Stimulated activated CD4-positive, alpha-beta T cell treated with anti-CD3 and anti-CD28 coated beads, TNF-alpha, amount 100 ng/mL, for 48 hours (primary cell): ENCODE results near the gene OR8B12.

Experiments
- DNase-seq, 3 donors: peaks; one replicate each; pipeline ENCODE4 v3.0.0-alpha.2; 2020; ENCODE audit warnings: low read depth in 3 of 3

OR8B12 gene, protein sequence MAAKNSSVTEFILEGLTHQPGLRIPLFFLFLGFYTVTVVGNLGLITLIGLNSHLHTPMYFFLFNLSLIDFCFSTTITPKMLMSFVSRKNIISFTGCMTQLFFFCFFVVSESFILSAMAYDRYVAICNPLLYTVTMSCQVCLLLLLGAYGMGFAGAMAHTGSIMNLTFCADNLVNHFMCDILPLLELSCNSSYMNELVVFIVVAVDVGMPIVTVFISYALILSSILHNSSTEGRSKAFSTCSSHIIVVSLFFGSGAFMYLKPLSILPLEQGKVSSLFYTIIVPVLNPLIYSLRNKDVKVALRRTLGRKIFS

DNA sequence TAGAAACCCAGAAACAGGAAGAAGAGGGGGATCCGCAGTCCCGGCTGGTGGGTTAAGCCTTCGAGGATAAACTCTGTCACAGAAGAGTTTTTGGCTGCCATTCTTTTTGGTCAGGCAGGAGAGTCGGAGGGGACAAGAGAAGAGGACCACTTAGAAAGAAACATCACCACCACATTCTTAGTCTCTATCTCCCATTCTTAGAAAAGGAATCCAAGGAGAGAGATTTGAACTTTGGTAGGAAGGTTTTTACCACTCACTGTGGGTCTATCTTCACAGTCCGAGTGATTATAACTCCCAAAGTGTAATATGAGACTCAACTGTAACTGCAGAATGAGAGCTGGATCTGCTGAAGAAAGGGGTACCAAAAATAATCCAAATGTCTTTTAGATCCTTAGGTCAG lies at the start of gene OR8B12:
Gene OR8B12 (minus strand): TSS at position 101 of the 400 bp plus-strand sequence. CDS start 0 bp downstream, at position 101.
- no peak for DNase-seq

DNA sequence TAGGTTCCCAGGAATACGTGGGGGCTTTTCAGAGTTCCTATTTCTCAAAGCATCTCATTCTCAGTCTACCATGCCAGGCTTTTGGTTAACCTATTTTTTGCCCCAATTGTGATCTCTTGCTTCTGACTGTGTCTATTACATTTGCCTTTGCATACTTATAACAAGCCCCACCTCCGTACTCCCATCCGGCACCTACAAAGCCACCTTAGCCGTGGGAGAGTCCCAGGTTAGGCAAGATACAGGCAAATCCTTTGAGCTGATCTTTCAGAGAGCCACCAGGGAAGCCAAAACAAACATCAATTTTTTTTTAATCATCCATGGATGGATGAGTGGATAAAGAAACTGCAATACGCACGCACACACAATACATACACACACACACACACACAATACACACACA lies 49.2 kb upstream of the OR8B12 start:
- DNase-seq, result no peak

DNA sequence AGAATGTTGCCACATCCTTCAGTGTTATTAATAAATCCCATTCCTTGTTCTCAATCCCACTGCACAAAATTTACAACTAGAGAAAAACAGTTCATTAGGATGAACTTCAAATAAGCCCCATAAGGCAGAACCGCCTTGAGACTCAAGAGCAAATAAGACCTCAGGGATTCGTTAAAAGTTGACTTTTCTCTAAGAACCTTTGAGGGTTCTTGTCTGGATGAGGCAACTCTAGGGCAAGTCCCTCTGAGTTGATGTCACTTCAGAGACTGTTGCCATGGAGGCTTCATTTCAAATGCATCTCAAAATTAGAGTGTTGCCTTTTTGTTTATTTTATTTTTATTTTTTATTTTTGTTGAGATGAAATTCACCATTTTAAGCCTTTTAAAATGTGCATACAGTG lies 48.0 kb upstream of the OR8B12 start:
- no peak for DNase-seq

DNA sequence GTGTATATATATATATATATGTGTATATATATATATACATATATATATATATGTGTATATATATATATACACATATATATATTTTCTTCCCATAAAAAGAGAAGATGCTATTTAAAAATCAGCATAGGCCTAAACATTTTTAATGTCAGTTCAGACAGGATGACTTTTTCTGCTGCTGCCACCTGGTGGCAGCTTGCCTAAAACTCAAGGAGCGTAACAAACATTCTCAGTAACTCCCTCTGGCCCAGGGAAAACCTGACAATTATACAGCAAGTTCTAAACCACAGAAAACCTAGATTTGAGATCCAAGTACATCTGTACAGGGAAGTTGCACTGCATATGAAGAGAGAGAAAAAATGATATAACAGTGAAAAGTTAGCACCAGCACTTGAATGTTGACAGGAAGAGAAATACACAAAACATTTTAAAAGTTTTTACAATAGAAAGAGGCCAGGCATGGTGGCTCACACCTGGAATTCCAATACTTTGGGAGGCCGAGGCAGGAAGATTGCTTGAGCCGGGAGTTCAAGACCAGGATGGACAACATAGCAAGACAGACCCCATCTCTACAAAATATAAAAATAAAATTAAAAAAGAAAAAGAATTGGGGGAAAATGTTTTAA lies 42.9 kb upstream of the OR8B12 start:
- peak in 2 of 3 donors; percentile 6 to 8 for DNase-seq

DNA sequence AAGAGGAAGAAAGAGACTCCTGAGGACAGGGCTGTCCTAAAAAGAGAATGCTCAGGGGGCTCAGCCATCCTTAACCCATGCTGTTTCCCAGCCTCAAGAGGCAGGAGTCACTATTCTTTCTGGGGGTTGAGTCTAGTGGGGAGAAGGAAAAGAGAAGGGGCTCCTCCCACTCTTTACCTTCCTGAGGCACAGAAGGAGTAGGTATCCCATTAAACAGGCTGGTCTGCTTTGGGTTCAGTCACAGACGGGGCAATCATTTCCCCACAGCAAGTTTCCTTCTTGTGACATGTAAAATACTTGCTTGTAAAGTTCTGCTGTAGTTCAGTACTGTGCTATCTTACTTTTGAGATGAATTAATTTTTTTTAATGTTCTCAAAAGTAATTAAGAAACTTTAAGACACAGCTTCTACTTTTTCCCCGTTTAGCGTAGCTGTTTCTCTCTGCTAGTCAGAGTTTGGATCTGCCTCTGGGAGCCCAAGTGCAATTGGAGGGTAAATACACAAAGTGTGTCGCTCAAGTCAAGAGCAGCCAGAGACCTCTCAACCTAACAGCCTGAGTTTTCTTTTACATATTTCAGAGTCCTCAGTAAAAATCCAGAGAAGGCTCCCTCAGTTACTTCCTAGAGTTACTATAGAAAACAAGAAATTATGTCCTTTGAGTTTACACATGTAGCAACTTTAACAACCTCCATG lies 41.4 kb upstream of the OR8B12 start:
- no peak for DNase-seq

DNA sequence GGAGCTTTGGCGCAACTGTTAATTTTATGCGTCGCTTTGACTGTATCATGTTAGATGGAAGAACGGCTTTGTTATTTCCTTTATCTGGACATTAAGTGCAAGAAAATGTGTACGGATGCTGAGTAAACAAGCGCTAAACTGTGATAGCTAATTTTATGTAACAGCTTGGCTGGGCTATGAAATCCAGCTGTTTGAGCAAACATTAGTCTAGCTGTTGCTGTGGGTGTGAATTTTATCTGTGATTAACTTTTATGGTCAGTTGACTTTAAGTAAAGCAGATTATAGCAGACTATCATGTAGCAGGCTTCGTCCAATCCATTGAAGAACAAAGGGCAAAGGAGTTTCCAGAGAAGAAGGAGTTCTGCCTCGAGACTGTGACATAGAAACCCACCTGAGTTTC lies 40.3 kb upstream of the OR8B12 start:
- no peak for DNase-seq

DNA sequence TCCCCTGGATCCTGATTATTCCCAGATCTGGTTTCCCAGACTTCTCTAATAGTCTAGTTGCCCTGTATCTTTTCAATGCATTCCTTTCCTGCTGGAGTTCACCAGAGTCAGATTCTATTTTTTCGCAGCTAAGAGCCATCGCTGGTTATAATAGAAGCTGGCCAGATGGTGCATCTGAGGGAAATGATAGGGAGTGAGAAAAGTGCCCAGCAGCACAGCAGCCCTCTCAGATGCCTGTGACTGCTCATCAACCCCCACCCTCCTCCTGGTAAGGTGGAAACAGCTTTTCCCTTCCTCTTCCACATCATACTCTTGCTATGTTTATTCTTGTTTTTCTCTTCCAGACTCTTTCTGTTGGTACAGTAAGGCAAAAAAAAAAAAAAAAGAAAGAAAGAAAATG lies 39.1 kb upstream of the OR8B12 start:
- no peak for DNase-seq

DNA sequence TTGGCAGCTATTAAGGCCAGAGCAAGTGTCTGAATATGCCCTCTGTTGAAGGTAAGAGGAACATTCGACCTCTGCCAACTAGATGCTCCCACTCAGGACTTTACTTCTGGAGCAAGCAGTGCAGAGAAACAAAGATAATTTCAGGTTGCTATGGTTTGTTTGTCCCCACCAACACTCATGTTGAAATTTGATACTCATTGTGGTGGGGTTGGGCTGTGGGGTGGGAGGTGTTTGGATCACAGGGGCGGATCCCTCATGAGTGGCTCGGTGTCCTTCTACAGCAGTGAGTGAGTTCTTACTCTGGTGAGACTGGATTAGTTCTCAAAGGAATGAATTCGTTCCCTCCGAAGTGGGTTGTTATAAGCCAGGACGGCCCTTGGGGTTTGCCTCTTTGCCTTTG lies 38.4 kb upstream of the OR8B12 start:
- no peak for DNase-seq

DNA sequence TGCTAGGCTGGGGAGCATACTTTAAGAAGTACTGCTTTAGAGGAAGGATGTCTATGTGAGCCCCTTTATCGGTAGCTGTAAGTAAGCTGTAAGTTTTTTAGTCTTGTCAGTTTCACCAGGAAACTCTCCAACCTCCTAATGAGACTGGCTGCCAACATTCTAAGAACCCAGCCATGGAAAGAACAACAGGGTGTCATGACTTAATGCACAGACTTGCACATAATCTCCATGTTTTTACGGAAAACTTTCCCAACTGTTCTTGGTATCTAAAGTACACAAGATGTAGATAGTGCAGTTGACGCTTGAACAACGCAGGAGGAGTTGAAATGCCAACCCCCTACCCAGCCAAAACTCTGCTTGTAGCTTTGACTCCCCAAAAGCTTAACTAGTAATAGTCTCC lies 35.3 kb upstream of the OR8B12 start:
- DNase-seq, result no peak

DNA sequence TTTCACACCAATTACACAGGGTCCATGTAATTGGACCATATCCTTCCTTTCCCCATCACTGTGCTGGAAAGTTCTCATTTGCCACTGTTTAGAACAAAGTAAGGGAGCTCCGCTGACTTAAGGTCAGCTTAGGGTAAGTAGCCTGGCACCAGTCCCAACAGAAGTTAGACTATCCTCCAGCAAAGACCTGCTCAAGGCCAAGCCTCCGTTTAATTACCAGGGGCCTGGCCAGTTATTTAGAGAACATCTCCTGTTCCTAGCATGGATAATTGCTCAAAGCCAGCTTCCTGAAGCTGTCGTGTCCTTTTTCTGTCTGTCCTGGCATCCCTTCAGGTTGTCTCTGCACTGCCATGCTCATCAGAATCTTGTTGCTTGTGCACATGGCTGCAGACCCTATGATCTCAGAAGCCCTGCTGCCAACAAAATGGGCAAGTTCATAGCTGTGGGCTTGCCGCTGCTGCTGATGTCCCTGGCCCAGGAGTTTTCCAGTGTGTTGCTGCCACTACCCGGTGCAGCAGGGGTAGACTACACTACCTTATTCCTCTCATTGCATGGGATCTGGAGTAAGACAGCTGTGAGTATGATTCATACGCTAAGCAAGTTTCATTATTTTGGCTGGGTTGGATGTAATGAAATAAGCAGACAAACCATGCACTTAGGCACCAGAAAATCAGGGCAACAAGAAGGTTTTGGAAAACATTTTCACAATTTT lies 34.4 kb upstream of the OR8B12 start:
- DNase-seq, result no peak

DNA sequence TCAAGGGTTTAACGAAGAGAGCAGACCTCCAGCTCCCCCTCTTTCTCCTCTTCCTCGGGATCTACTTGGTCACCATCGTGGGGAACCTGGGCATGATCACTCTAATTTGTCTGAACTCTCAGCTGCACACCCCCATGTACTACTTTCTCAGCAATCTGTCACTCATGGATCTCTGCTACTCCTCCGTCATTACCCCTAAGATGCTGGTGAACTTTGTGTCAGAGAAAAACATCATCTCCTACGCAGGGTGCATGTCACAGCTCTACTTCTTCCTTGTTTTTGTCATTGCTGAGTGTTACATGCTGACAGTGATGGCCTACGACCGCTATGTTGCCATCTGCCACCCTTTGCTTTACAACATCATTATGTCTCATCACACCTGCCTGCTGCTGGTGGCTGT lies 26.7 kb upstream of the OR8B12 start:
- no peak for DNase-seq

DNA sequence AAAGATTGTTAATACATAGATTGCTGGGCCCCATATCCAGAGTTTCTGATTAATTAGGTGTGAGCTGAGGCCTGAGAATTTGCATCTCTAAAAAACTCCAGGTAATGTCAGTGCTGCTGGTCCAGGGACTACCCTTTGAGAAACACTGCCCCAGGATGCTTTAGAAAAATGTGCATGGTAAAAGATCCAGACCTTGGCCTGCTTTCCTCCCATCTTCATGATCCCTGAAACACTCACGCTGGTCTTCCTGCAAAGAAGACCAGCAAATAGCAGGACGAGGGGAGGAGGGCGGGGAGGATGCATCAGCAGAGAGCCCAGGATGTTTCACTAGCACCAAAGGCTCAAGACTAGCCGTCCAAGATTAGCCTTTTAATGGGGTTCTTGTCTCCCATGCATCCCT lies 26.2 kb upstream of the OR8B12 start, which contains the start of gene OR8A1:
Gene OR8A1 (plus strand): TSS at position 301 of the 400 bp plus-strand sequence. CDS start 123 bp downstream, outside the sequence.
- DNase-seq, result no peak

DNA sequence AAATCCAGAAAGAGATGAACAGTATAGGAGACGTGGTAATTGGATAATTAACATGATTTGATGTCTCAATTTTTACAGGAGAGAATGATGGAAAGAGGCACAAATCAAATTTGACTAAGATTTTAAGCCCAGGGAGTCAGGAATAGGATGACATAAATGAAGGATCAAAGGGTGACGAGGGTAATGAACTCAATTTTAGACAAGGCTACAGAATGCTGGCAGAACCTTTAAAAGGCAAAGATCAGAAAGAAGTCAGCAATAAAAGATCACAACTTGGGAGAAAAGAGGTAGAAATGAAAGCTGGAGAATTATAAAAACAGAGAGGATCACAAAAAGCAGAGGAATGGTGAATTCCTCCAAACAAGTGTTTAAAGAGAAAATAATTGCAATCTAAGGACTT lies 13.4 kb upstream of the OR8B12 start:
- no peak for DNase-seq

DNA sequence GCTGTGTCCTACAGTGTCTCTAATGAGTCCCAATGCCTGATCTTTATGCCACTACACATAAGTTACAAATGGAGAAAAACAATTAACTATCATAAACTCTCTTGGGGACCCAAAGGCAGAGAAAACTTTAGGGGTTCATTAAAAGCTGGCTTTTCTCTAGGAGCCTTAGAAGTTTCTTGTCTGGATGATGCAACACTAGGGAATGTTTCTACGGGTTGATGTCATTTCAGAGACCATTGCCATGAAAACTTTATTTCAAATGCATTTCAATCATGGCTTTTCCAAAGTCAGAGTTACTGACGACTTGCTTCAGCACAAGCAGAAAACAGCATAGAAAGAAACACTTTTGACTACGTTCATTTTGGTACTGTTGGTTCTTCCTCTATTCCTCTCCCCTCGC lies 8.5 kb upstream of the OR8B12 start:
- DNase-seq, result no peak

DNA sequence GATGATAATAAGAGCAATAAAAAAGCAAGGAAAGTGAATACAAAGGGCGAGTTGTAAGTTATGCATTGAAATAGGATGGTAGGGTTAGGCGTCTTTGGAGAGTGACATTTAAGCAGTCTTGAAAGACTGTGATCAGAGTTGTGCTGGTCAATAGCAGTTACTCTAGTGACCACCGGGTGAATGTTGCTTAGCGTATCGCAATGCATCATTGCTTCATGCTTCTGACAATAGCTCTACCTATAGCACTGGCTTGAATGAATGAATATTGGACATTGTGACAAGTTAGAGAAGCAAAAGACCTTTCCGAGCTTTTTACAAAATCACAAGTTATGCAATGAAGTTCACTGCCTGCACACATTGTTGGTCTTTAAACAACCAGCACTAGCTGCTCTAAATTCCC lies 7.7 kb upstream of the OR8B12 start:
- DNase-seq, result no peak

DNA sequence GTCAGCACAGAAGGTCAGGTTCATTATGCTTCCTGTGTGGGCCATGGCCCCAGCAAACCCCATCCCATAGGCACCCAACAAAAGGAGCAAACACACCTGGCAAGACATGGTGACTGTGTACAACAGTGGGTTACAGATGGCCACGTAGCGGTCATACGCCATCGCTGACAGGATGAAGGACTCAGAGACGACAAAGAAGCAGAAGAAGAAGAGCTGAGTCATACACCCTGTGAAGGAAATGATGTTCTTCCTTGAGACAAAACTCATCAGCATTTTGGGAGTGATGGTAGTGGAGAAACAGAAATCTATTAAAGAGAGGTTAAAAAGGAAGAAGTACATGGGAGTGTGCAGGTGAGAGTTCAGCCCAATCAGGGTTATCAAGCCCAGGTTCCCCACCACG lies 309 bp downstream of the OR8B12 start:
- no peak for DNase-seq

DNA sequence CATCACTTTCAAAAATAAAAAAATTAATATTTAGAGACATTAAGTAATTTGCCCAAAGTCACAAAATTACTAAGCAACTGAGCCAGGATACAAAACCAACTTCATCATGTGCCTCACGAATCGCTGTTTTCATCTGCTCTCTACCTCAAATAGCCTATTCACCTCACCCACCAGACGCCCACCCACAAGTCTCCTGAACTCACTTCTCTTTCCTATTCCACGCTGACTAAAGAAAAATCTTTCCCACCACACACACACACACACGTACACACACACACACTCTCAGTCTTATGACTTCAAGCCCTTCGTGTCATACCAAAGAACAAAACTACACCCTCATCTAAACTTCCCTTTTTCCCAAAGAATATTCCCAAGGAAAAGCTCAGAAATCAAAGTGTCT lies 2.2 kb downstream of the OR8B12 start:
- no peak for DNase-seq

DNA sequence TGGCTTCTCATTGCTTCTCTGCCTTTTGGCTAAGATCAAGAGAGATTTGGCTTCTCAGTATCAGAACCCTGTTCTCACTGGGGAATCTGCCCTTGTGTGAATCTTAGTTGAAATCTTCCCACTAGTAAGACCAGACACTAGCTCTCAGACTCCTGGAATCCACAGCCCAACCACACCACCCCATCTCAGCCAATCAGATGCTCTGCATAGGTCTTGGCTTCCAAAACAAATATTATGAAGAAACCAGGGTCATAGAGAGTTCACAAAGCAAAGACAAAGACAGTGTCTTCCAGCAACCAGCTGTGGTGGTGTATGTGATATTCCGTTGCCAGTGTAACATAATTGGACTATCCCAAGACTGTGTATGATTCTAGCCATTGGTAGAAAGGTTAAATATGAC lies 5.4 kb downstream of the OR8B12 start:
- no peak for DNase-seq

DNA sequence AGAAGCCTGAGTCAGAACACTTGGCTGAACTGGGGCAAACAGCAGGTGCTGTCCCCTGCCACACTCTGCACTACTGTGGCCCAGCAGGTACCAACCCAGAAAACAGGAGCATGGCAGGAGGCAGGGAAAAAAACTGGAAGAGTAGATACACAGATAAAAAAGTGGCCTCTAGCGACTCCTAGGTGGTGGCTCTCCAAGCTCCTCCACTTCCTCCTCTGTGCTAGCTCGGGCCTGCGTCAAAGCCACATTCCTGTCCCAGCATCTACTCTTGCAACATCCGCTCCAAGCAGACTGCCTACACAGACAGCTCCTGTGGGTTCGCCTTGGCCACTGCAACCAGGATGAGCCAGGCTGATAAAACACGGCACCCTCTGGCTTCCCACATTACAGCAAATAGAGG lies 6.9 kb downstream of the OR8B12 start:
- DNase-seq, result no peak

DNA sequence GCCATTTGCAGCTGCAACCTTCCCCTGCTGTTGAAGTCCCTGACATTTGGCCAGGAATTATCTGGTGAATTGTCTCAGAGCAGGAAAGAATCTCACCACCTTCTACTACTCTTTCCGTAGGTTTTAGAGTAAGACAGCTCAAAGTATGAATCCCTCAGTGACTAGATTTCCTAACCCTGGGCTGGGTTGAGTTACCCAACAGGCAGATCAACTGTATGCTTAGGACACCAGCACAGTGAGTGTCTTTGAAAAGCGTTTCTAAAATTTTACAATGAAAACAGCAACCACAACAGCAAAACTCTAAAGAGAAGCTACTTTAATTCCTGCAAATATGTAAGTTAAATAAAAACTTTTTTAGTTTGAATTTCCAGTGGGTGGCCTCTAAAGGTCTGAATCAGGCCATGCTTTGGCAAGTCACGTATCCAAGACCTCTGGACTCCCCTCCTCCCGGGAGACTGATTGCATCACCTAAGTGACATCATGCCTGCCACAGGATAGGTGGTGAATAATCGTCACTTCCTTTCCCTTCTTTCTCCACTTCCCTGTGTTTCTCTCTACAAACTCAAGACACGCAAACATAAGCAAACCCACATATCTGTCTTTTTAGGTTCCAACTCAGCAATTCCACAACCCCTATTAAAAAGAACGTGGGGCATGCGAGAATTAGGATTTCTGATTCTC lies 7.8 kb downstream of the OR8B12 start:
- no peak for DNase-seq

DNA sequence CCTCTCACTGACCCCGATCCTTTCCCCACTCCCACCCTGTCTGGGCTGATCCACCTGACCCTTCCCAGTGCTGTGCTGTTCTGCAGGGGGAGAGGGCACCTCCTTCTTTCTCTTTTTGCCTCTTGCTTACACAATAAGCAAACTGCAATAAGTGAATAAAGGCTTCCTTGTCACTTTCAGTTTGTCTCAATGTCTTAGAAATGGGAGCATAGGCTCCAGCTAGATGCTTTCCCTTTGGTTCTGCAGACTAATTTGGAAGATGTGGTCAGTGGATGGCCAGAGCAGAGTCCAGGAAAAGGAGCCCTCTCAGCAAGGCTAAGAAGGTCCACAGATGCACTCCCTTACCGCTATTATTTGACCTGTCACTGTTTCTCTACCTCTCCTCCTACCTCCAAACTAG lies 9.4 kb downstream of the OR8B12 start:
- DNase-seq, result no peak

DNA sequence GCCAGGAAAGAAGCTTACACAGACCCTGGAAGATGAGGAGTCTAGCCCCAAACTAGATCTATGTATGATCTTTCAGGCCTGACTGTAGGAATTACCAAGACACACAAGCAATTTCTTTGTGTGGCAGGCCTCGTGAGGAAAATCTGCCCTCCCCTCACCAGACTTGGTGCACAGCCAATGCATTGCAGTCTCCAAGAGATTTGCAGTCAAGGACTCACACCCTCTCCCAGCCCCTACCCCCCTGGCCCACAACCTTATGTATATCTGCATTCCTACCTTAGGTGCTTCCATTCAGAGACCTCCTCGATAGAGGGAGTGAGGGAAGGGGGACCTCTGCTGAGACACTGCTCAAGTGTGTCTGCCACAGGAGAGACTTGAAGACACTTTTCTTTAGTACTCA lies 9.8 kb downstream of the OR8B12 start:
- DNase-seq, result no peak
